GM19025 (cell line): ENCODE measurements around the gene IGFBP2.

ENCODE experiments used
- ATAC-seq: cut with Tn5 transposase; IDR thresholded peaks from one replicate; pipeline ENCODE4 v1.9.1; 2021; ENCODE audit warnings: mild to moderate bottlenecking, low read depth, moderate library complexity; ENCODE audit not compliant: unreplicated experiment

Gene IGFBP2

DNA sequence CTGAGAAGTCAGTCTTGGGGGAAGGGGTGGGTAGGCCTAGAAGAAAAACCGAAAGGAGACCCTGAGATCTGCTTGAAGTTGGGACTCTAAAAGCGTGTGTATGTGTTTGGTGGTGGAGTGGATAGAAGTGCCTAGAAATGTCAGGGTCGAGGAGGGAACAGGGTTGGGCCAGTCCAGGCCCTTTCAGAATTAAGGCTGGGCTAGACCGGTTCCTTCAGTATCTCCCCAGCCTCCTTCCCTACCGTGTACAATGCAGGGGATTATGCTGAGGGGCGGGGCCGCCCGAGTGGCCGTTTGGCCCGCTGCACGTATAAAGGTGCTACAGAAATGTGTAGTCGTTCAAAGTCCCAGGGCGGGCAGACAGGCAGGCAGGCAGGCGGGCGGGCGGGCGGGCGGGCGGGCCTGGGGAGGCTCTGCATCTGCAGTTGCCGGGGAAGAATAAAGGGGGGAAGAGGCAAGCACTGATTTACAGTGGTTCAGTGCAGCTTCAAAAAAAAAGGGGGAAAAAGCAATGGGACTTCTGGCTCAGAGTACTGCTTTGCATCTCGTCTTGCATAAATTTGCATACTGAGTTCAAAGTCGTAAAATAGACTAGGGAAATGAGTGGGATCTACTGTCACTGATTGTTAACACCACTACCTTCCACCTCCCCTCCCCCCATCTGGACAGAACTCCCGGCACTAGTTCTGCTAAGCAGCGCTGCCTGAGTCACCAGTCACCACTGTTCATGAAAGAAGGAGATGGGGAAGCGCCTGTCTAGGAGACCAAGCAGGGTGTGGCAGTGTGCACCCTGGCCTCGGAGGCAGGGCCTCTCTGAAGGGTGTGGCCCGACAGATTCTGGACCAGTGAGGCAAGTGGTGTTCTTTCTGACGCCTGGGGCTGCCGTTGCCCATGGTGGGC is 3.6 kb downstream of the IGFBP2 start:
- no peak for ATAC-seq

DNA sequence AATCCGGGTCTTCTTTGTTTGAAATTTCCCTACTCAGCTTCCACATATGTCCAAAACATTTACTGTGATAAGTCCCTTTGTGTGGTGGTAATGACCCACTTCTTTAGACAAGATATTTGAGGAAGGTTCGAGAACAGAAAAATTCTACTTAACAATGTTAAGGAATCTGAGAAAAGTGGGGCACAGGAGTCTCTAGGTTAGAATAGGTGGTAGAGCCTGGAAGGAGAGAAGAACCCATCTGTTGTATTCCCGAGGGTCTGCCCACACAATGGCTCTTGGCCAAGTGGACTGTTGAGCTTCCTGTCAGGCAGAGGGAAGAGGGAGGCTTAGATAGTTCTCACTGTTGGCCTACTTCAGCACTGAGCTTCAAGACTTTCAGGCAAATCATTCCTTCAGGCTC is 4.3 kb downstream of the IGFBP2 start:
- ATAC-seq, result no peak

DNA sequence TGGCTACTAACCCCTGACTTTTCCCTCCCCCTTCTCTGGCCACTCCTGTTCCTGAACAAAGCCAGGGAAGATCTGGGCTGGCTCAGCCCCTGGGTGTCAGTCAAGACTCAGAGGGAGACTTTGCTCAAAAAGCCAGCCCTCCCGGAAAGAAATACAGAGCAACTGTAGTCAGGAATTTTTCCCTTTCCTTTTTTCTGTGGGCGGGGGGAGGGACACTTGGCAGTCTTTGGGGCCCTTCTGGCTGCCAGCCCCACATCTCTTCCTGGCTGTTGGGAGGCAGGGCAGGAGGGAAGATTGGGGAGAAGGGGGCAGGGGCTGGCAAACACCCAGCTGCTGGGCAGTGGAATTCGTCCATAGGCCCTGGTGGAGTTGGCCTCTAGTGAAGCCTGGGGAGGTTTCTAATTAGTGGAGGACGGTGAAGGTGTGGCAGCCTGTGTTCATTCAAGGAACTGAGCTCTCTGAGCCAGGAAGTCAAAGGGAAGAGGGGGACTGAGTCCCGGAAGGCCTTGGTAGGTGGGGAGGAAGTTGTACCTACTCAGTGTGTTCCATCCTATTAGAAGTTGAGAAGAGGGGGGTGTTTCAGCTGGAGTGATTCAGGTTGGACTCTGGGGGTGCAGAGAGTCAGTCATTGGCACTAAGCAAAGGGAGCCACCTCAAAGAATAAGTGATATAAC is 10.9 kb downstream of the IGFBP2 start:
- no peak for ATAC-seq

DNA sequence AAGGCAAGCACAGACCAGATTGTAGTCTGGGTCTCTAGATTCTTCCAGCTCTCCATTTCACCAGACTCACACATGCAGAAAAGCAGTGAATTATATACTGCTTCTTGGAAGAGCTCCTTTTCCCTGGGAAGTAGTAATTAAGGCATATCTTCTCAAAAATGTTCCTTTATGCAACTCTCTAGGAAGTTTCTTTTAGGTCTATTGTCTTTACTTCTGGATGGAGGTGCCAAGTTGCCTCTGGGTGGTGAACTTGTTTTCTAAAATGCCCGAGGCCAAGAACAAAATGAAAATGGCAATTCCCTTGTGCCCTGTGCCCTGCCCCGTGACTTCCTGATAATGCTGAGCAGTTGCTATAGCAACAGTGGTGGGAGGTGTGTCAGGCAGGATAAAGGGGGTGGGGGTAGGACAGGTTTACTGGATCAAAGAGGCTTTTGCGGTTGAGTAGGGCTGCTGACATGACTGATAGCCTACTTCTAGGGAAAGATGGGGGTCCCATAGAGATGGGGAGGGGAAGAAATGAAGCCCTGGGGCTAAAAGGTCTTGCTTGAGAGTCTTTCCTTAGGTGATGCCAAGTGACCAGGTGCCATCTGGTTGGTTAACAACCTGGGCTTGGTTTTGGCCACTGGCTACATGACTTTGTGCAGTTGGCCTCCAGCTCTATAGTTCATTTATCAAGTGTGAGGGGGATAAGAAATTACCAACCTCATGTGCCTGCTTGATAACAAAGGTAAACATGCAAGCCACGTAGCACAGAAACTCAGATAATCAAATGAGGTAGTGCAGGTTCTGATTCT is 11.8 kb downstream of the IGFBP2 start:
- no peak for ATAC-seq

DNA sequence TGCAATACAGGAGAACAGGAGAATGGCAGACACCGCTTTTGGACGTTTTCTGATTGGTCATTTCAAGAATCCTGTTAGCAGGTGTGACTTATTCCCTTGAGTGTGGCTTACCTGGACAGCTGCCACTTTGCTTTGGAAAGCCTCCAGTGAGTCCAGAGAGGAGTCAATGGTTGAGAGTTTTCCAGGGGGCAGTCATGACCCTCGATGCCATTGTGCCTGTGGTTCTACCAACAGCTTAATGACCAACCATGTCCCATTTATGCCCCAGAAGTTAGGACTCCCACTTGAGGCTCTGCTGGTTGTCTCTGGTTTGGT is 12.4 kb downstream of the IGFBP2 start:
- ATAC-seq, result no peak

DNA sequence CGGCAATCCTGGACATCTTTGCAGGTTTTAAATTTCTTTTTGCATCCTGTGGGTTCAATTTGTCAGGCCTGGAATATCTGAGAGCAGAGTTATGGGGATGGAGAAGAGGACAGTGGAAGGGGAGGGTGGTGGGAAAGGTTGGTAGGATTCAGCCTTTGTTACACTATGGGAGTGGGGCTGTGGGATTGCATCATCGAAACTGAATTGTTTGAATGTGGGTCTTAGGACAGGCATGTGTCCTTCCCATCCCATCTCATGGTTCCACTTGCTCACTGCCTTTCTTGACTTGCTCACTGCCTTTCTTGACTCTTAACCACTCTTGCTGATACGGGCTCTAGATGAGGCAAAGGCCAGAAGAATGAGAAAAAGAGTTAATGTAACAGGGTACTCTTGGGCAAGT is 12.9 kb downstream of the IGFBP2 start:
- ATAC-seq, result no peak

DNA sequence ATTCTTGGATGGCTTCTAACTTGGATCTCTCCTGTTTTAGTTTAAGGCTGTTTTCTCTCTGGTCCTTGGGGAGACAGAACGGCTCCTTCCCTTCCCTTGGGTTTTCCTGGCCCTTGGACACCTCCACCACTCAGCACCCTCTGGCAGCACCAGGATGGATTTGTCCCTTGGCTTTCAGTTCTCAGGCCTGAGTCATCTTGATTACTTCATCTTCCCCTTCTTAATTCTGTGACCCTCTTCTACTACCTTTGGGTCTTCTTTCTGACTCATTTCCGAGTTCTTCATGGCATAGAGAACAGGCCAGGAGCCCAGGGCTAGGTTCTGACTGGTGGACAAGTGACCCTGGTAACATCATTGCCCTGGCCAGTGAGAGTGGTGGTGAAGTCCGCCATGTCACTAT is 14.9 kb downstream of the IGFBP2 start:
- ATAC-seq, result no peak

DNA sequence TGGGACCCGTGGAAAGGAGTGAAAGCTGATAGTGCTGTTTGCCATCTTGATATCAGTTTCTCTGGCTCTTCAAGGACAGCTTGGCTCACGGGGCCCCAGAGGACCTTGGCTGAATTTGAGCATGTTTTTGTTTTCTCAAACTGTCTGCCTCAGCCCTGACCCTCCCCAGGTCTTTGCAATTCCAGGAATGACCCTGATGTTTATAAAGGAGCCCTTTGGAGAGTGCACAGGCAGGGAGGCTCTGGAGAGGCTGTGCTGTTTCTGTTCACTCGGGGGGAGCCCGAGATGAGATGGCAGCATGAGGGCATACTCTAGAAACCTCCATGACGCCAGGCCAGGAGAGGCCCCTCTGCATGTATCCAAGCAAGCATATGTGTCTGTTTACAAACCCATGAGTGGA is 16.4 kb downstream of the IGFBP2 start:
- no peak for ATAC-seq

DNA sequence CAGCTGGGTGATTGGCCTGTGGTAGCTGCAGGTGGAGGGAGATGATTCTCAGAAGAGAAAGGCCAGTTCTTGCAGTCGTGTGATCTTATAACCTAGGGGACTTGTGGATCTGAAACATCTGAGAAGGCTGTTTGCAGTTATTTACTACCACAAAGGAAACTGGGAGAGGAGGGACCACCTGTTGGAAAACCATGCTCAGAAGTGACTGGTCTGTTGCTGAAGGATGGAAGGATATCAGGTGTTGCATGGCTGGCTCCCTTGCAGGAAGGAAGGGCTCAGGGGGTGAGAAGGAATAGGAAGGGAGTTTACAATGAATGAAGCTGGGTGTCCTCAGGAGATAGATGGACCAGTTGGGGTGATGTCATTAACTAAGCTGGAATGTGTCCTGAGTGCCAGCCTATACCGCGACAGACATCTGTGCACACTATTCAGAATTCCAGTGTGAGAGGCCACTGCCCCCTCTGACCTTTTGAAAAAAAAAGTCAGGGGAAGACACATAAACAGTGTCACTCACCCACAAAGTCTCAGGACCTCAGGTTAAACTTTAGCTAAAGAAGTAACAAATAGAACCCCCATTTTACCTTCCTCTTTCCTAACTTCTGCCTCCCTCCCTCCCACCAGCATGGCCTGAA is 17.5 kb downstream of the IGFBP2 start:
- ATAC-seq, result no peak

DNA sequence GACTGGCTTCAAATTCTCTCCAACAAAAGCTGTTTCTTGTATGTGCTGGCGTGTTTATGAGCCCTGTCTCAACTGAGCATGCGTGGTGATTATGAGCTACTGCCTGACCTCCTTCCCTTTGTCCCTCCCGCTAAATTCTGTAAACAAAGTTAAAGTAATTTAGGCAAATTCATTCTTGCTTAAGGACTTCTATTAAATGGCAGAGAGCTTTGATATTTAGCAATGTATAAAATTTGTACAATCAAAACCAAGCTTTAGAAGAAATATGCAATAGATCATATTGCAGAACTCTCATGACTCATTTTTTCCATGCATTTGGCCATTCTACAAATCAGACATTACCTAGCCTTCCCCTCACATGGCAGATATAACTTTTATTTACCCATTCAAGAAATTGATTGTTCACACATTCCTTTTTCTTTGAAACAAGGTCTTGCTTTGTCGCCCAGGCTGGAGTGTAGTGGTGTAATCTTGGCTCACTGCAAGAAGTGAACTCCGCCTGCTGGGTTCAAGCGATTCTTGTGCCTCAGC is 18.2 kb downstream of the IGFBP2 start:
- no peak for ATAC-seq

DNA sequence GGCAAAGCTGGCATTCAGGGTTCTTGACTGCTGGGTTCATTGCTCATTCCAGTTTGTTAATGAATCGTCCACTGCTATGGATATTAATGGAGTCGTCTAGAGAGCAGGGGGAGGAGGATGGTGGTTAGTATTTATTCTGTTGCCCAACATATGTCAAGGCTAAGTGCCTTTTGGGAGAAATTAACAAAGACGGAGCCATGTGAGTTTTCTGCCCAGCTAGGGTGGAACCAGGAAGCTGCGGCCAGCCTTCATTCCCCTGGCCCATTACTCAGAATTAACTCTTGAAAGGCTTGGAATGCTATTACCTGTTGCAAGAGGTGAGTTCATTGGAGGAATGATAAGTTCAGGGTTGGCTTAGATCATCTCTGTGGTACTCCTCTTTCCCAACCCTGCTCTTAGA is 19.3 kb downstream of the IGFBP2 start:
- ATAC-seq, result no peak

DNA sequence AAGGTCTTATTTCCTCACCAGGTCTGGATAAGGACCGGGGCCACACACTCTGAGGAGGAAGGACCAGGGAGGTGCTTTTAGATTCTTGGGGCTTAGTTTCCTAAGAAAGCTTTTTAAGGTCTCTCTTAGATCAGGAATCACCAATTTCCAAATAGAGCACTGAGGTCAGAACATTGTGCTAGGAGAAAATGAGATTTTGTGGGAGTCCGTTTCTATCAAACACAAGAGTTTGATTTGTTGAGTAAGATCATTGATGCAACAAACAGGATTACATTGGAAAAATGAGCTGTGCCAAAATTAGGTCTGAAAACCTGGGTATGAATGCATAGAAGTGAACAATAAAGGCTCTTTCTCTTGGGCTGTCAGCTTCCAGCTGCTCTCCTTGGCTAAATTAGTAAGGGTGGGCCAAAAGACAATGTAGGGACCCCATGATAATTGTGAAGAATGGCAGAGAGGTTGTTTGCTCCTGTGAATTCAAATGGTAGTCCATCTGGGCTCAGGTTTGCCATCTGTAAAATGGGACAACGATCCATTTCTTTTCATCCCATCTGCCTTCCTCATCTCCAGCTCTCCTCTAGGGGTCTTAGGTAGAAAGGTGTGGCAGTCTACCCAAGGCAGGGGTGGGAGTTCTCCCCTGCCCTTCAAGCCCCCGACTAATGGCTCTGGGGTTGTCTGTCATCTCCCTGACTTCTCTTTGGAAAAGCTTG is 20.0 kb downstream of the IGFBP2 start:
- no peak for ATAC-seq

DNA sequence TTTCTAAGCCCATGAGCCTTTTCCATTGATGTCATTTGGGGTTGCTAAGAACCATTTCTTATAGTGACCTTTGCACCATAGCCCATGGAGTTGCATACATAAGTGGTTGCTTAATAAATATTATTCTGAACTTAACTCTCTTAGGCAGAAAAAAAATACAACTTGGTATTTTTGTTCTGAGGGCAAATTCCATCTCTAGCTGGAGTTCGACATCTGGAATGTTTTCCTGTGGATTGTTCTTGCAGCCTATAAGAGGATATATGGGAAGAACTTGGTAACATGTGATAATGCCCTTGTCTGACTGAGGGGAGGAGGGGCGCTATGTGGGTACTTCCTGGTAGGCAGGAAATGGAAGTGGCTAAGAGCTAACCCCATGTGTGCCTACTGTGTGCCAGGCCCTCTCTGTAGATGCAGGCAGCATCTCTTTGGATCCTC is 20.7 kb downstream of the IGFBP2 start:
- no peak for ATAC-seq

DNA sequence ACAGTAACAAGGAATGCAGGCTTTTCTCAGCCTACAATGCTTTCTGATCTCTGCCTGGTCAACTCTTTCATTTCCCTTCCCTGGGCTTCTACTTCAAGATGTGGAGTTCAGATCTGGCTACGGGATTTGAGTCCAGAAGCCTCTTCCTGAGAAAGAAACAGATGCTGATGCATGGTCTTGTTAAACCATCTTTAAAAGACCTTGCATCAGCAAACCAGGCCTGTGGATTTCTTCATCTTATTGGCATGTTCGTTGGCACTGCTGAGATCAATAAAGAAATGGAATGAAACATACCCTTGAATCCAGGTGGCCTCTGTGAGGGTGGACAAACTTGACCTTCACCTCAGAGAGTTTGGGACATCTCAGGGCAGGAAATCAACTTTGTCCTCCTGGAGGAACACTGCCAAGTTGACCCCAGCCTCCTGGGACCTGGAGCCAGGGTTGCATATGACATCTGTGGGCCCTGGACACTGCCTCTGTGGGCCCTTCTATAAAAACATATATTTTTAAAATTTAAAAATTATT is 21.4 kb downstream of the IGFBP2 start:
- ATAC-seq, result no peak

DNA sequence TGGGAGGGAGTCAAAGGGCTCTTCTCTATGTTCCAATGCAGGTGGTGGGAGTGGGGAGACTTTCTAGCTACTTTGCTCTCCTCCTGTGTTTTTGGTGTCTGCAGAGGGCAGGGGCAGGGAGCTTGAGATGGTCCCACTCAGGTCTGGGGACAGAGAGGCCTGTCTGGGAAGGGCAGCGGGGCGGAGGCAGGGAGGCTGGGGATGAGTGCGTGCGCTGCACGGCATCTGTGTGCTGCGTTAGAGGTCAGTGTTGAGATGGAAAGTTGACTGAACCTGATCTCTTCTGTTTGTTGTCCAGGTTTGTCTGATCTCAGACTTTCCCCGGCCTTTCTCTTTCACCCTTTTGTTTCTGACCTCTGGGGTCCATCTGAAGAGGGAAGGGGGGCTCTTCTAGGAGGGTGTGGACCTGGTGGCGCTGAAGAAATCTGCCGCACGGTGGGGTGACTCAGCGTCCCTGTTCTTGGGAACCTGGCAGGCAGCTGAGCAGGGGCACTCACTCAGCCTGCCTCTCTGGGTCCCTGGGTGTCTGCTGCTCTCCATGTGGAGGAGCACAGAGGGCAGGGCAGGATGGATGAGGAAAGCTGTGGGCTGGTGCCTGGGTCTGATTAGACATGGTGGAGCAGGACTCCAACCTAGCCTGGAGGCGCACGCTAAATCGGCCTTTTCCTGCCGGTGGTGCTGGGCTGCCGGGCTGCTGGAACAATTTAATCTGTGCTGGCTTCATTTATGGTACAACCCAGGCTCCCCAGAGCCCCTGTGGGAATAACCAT is 24.1 kb downstream of the IGFBP2 start:
- no peak for ATAC-seq

DNA sequence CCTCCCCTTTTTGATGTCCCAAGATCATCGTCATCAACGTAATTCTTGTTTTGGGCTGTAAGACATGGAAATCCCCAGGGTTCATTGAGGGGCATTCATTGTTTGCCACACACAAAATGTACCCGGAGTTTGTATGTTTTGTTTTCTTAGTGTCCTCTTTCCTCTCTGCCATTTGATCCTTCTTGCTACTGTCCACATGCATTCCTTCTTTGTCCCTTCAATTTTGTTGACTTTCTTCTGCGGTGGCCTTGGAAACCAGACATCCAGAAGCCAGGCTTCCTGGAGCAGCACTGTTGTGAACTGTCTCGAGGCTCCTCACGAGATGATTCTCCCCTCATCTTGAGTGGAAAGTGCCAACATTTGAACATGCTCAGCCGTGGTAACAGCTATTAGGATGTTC is 24.8 kb downstream of the IGFBP2 start:
- ATAC-seq, result no peak

DNA sequence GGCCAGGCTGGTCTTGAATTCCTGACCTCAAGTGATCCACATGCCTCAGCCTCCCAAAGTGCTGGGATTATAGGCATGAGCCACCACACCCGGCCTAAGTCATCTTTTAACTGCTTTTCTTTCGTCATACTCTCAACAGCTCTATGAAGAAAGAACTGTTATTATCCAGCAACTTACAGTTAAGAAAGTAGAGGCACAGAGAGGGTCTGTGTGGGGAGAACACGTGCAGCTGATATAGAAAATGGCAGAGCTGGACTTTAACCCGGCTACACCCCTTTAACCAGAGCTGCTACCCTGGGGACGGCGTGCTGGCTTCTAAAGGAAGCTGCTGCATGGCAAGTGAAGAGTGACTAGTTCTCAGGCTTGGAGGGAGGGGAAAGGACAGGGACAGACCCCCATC is 25.5 kb downstream of the IGFBP2 start:
- no peak for ATAC-seq

DNA sequence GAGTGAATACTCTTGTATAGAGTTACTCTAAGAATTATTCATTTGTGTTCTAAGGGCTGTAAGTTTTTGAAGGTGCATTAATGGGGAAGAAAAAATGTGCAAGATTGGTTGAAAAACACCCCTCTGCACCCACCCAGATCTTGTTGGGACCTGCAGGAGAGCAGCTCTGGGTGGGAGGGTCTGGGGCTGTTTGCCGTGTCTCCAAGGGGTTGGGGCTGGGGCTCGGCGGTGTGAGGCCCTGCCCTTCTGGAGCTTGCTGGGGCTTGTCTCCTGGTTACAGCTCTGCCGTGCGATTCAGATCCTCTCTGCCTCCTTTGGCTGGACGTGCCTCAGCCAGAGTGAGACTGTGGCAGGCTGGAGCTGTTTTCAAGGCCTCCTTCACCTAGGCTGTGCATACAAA is 26.1 kb downstream of the IGFBP2 start:
- no peak for ATAC-seq

DNA sequence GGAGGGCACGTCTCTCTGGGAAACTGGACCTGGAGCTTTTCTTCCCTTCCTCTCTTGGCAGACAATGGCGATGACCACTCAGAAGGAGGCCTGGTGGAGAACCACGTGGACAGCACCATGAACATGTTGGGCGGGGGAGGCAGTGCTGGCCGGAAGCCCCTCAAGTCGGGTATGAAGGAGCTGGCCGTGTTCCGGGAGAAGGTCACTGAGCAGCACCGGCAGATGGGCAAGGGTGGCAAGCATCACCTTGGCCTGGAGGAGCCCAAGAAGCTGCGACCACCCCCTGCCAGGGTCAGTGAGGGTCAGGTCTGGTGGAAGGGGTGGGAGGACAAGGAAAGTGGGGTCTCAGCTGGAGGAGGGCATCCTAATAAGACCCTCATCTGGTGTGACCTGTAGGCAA is 27.3 kb downstream of the IGFBP2 start:
- no peak for ATAC-seq
